OCI-LY7 (cell line): Measurements from ENCODE around the gene PDS5A. TPM values are rescaled to one million over a fixed set of nuclear protein-coding genes. Genes with fewer than 3 reads are reported as not detected.
A peak's percentile ranks its signal among the peaks of the same experiment; 100 is the strongest.

Experiments used
- BruUV-seq: library from RNA; stranded (reverse); fragments of 400-500 nt; replicated peaks from 2 replicates; lab custom pipeline; 2021; lab: Mats Ljungman, UMichigan
- CTCF ChIA-PET: fragments of 300-600 bp; sonication (Branson Sonifier 250); formaldehyde crosslinking; loops from one replicate; lab custom pipeline; 2022; ENCODE audit warnings: antibody characterized with exemption; ENCODE audit not compliant: unreplicated experiment; lab: Charles Lee
- POLR2A ChIA-PET: fragments of 300-600 bp; sonication (Branson Sonifier 250); formaldehyde crosslinking; loops from one replicate; lab custom pipeline; 2022; ENCODE audit warnings: antibody characterized with exemption; lab: Charles Lee
- DNase-seq: peaks from one replicate; pipeline ENCODE4 v3.0.0-alpha.2; 2015; ENCODE audit warnings: low spot score
- H2AFZ ChIP-seq: fragments of 200-600 bp; sonication (generic), shearing (Covaris generic); 2 replicates; pipeline ENCODE4 v1.6.1; 2014; ENCODE audit warnings: mild to moderate bottlenecking, antibody characterized with exemption, low read length, moderate library complexity
- H3K27ac ChIP-seq: fragments of 200-600 bp; sonication (generic); 2 replicates; pipeline ENCODE4 v1.5.1; 2014; ENCODE audit warnings: mixed run types, low read depth, mild to moderate bottlenecking, moderate library complexity, low read length, inconsistent platforms; ENCODE audit not compliant: poor library complexity, severe bottlenecking
- H3K36me3 ChIP-seq: fragments of 200-600 bp; sonication (generic); 2 replicates; pipeline ENCODE4 v1.6.1; 2014; ENCODE audit warnings: mild to moderate bottlenecking, antibody characterized with exemption, low read length, moderate library complexity, mixed read lengths; ENCODE audit not compliant: insufficient read depth
- H3K4me1 ChIP-seq: fragments of 200-600 bp; sonication (generic); 2 replicates; pipeline ENCODE4 v1.5.1; 2014; ENCODE audit warnings: mild to moderate bottlenecking, low read length; ENCODE audit not compliant: insufficient read depth, poor library complexity, severe bottlenecking
- H3K4me2 ChIP-seq: fragments of 200-600 bp; sonication (generic); 2 replicates; pipeline ENCODE4 v1.6.1; 2014; ENCODE audit warnings: mild to moderate bottlenecking, low read length
- H3K4me3 ChIP-seq: fragments of 200-600 bp; sonication (generic); 2 replicates; pipeline ENCODE4 v1.5.1; 2014; ENCODE audit warnings: mild to moderate bottlenecking, low read depth, low read length; ENCODE audit not compliant: poor library complexity, severe bottlenecking
- H3K79me2 ChIP-seq: fragments of 200-600 bp; sonication (generic); 2 replicates; pipeline ENCODE4 v1.6.1; 2016; ENCODE audit warnings: low read depth, mild to moderate bottlenecking, low read length, moderate library complexity, mixed read lengths; ENCODE audit not compliant: insufficient read depth
- H3K9me2 ChIP-seq: fragments of 200-600 bp; sonication (generic); 2 replicates; pipeline ENCODE4 v1.6.1; 2016; ENCODE audit warnings: mild to moderate bottlenecking, low read length, mixed read lengths; ENCODE audit not compliant: insufficient read depth
- H3K9me3 ChIP-seq: fragments of 200-600 bp; sonication (generic); 2 replicates; pipeline ENCODE4 v1.6.1; 2014; ENCODE audit warnings: mild to moderate bottlenecking, mixed run types, low read length, mixed read lengths
- H4K20me1 ChIP-seq: fragments of 200-600 bp; sonication (generic); 2 replicates; pipeline ENCODE4 v1.6.1; 2014; ENCODE audit warnings: mild to moderate bottlenecking, antibody characterized with exemption, low read length, moderate library complexity, mixed read lengths; ENCODE audit not compliant: insufficient read depth
- EZH2phosphoT487 ChIP-seq: fragments of 200-600 bp; sonication (generic); IDR thresholded peaks from 2 replicates; pipeline ENCODE4 v1.6.1; 2018; ENCODE audit warnings: low read depth, borderline replicate concordance, mild to moderate bottlenecking, mixed run types, antibody characterized with exemption, low read length, moderate library complexity, mixed read lengths
- intact Hi-C: fragments of 100-400 bp; cut with micrococcal nuclease; formaldehyde crosslinking; loops from one replicate; pipeline ENCODE4 v1.10.0; 2022; ENCODE audit not compliant: unreplicated experiment
- total RNA-seq, 2 experiments: library from RNA; depleted of rRNA in 1 of 2; stranded (reverse); fragments of >200 nt in 1 of 2; shearing (Covaris generic) in 1 of 2; gene quantifications; 2 replicates each; pipeline ENCODE4 v1.2.3, GENCODE V29; 2014 to 2022
- TF ChIP-seq, protein P1 (sequence below): fragments of 200-600 bp; sonication (generic); conservative IDR thresholded peaks from 2 replicates; pipeline ENCODE4 v1.5.1; 2014; ENCODE audit warnings: mild to moderate bottlenecking, antibody characterized with exemption, low read length, moderate library complexity, mixed read lengths

PDS5A gene
- total RNA-seq, 2 experiments from 2014 or later, result 69.5 to 114 TPM

DNA sequence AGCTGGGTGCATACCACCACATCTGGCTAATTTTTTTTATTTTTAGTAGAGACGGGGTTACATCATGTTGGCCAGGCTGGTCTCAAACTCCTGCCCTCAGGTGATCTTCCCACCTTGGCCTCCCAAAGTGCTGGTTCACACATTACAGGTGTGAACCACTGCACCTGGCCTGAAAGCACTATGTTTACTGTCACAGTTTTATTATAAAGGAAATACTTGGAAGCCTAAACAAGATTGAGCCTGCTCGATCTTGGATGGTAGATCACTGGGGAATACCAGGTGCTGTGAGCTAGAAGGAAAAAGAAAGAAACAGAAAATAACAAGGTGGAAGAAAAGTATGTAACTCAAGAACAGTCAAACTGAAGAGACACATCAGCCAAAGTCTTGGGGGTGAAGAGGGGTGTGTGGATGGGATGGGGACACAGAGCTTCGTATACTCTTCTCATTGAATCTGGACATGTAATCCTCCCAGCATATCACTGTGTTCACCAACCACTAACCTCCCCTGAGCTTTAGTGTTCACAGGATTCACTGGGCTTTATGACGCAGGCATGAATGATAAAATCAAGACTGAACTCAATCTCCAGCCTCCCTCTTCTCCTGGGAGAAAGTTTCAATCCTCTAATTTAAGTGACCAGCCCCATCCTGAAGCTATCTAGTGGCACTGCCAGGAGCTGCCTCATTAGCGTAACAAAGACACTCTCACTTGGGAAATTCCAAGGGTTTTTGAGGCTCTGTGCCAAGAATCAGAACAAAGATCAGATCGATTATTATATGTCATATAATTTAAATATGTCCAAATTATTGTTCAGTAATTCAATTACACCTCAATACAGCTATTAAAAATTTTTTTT lies 40.9 kb downstream of the PDS5A start:
- TF ChIP-seq, protein P1, sequence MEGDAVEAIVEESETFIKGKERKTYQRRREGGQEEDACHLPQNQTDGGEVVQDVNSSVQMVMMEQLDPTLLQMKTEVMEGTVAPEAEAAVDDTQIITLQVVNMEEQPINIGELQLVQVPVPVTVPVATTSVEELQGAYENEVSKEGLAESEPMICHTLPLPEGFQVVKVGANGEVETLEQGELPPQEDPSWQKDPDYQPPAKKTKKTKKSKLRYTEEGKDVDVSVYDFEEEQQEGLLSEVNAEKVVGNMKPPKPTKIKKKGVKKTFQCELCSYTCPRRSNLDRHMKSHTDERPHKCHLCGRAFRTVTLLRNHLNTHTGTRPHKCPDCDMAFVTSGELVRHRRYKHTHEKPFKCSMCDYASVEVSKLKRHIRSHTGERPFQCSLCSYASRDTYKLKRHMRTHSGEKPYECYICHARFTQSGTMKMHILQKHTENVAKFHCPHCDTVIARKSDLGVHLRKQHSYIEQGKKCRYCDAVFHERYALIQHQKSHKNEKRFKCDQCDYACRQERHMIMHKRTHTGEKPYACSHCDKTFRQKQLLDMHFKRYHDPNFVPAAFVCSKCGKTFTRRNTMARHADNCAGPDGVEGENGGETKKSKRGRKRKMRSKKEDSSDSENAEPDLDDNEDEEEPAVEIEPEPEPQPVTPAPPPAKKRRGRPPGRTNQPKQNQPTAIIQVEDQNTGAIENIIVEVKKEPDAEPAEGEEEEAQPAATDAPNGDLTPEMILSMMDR, result no peak
- no peak for TF ChIP-seq EZH2phosphoT487
- intact Hi-C loops, result no loop called here
- H3K9me2 ChIP-seq, result no peaks in the 10 kb centered on the region
- POLR2A ChIA-PET, result interaction anchor here (1.3 to 1.7 kb wide), 5 partner anchors 10 to 38 kb away, joined by 3 to 7 read pairs (median 3); no protein-coding TSS in a partner anchor
- peaks cover 76% of the 10 kb centered on the region for H3K36me3 ChIP-seq
- no peak overlapping the region for H2AFZ ChIP-seq
- H3K79me2 ChIP-seq, result peaks cover 99% of the 10 kb centered on the region
- no TSS peak for BruUV-seq
- H3K27ac ChIP-seq, result no peak overlapping the region
- peaks cover 7% of the 10 kb centered on the region; the same call in 1 of the 2 replicates for H4K20me1 ChIP-seq
- no peak for DNase-seq
- no peak overlapping the region for H3K4me3 ChIP-seq
- no peak overlapping the region for H3K4me2 ChIP-seq
- peaks cover 27% of the 10 kb centered on the region for H3K4me1 ChIP-seq
- no peaks in the 10 kb centered on the region for H3K9me3 ChIP-seq
- CTCF ChIA-PET, result no interaction called here

DNA sequence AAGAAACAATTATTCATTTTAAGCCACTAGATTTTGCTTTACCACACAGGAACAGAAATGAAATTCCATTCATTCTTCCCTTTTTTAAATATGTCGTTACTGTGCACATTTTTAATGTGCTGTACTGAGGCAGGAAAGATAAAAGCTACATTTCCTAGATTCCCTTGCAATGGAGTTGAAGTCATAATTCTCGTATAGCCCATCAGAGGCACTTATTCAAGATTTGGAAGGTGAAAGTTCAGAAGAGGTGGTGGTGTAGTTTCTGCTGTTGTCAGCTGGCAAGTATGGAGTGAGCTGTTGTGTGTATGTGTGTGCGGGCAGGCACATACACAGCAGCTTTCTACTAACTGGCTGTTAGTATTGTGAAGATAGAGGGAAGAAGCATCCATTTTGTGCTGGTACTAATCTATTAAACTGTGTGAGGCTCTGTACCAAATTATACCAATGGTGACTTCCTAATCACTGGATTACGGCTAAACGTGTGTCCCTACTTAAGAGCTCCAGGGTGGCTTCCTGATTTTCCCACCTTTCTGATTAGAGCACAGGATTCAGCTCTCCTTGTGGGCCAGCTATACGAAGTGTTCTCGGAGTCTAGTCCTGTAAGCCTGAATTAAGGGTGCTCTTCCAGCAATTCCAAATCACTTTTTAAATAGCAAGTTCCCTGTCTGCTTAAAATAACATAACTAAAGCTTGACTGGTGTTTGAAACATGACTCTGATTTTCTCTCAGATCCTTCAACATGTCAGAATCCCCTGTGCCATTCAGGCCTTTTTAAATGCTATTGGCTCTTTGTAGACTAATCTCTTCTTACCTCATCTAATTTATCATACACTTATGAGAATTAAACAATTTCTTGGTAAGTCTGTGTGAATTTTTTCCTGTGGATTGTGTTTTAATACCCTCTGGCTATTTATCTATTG lies 43.8 kb downstream of the PDS5A start:
- ChIA-PET POLR2A (interaction anchor here (0.6 to 1.1 kb wide), 8 partner anchors 9 to 611 kb away, joined by 3 to 5 read pairs (median 4); no protein-coding TSS in a partner anchor), CTCF (no interaction called here)
- Histone ChIP-seq H3K4me1 (peaks cover 39% of the 10 kb centered on the region), H4K20me1 (peaks cover 7% of the 10 kb centered on the region; the same call in 1 of the 2 replicates), H3K4me2 (peak overlapping the region; percentile 20; the same call in 1 of the 2 replicates), H3K9me3 (no peaks in the 10 kb centered on the region), H3K4me3 (no peak overlapping the region), H3K79me2 (peaks cover 92% of the 10 kb centered on the region), H3K27ac (no peak overlapping the region), H3K36me3 (peaks cover 67% of the 10 kb centered on the region), H3K9me2 (no peaks in the 10 kb centered on the region), H2AFZ (no peak overlapping the region)
- no TSS peak for BruUV-seq
- intact Hi-C loops, result no loop called here
- no peak for DNase-seq
- TF ChIP-seq, protein P1, result no peak
